Smooth muscle cell (in vitro differentiated cells): ENCODE results near the gene TECTB. TPM values are rescaled to one million over a fixed set of nuclear protein-coding genes. Genes with fewer than 3 reads are reported as not detected.

Source experiments
- DNase-seq: peaks from one replicate; lab custom pipeline; 2025; ENCODE audit not compliant: unreplicated experiment; lab: John Stamatoyannopoulos, UW
- H2AFZ ChIP-seq: fragments of 200-600 bp; sonication (generic); 2 replicates; pipeline ENCODE4 v1.6.0; 2016; ENCODE audit warnings: antibody characterized with exemption, low read depth, mild to moderate bottlenecking
- H3F3A ChIP-seq: fragments of 200-600 bp; sonication (generic); 2 replicates; pipeline ENCODE4 v1.6.0; 2017; ENCODE audit warnings: antibody characterized with exemption, low read depth
- H3K27ac ChIP-seq: fragments of 200-600 bp; sonication (generic); 2 replicates; pipeline ENCODE4 v1.5.1; 2016; ENCODE audit warnings: low read depth, mild to moderate bottlenecking
- H3K27me3 ChIP-seq: fragments of 200-600 bp; sonication (generic); 2 replicates; pipeline ENCODE4 v1.6.1; 2016; ENCODE audit warnings: low read depth, mild to moderate bottlenecking
- H3K36me3 ChIP-seq: fragments of 200-600 bp; sonication (generic); 2 replicates; pipeline ENCODE4 v1.5.1; 2016; ENCODE audit warnings: low read depth
- H3K4me1 ChIP-seq: fragments of 200-600 bp; sonication (generic); 2 replicates; pipeline ENCODE4 v1.5.1; 2016; ENCODE audit warnings: low read depth
- H3K4me2 ChIP-seq: fragments of 200-600 bp; sonication (generic); 2 replicates; pipeline ENCODE4 v1.6.0; 2016; ENCODE audit warnings: mild to moderate bottlenecking
- H3K4me3 ChIP-seq: fragments of 200-600 bp; sonication (generic); 2 replicates; pipeline ENCODE4 v1.5.1; 2016; ENCODE audit warnings: mild to moderate bottlenecking
- H3K79me2 ChIP-seq: fragments of 200-600 bp; sonication (generic); 2 replicates; pipeline ENCODE4 v1.6.0; 2016; ENCODE audit warnings: low read depth, mild to moderate bottlenecking
- H3K9ac ChIP-seq: fragments of 200-600 bp; sonication (generic); 2 replicates; pipeline ENCODE4 v1.6.0; 2016; ENCODE audit warnings: low read depth
- H3K9me3 ChIP-seq: fragments of 200-600 bp; sonication (generic); replicated peaks from 2 replicates; pipeline ENCODE4 v1.5.1; 2016; ENCODE audit warnings: low read depth
- H4K20me1 ChIP-seq: fragments of 200-600 bp; sonication (generic); 2 replicates; pipeline ENCODE4 v1.6.0; 2016; ENCODE audit warnings: low read depth
- CTCF ChIP-seq: fragments of 200-600 bp; sonication (generic); IDR thresholded peaks from 2 replicates; pipeline ENCODE4 v1.5.1; 2017; ENCODE audit warnings: borderline replicate concordance, mild to moderate bottlenecking, antibody characterized with exemption; ENCODE audit not compliant: insufficient read depth, poor library complexity, severe bottlenecking
- WGBS: methylation state at CpG from one replicate; pipeline ENCODE4 v1.1.7; 2016; ENCODE audit warnings: low lambda C conversion rate; 5-methylcytosine and 5-hydroxymethylcytosine counted together
- polyA plus RNA-seq: library from polyadenylated mRNA; unstranded; fragments of >200 nt; fragmentation: Nextera tagmentation; extraction: Ambion mirVana; gene quantifications from 2 replicates; pipeline ENCODE4 v1.2.1, GENCODE V29; 2016
- total RNA-seq: library from RNA; depleted of rRNA; stranded (reverse); fragments of >200 nt; gene quantifications from 2 replicates; pipeline ENCODE4 v1.2.3, GENCODE V29; 2014

TECTB gene
- total and polyA plus RNA-seq, 2 experiments from 2014 or later: not detected

GRCh38 chr10:112289373-112290053 lies 6.3 kb downstream of the TECTB start:
- no peaks in the 10 kb centered on the region for H3F3A ChIP-seq
- no peaks in the 10 kb centered on the region for H3K36me3 ChIP-seq
- H3K9me3 ChIP-seq: no peaks in the 10 kb centered on the region
- no peak overlapping the region for H2AFZ ChIP-seq
- H3K27ac ChIP-seq: no peak overlapping the region
- no peak for TF ChIP-seq CTCF
- DNase-seq: no peak
- no peaks in the 10 kb centered on the region for H4K20me1 ChIP-seq
- H3K9ac ChIP-seq: no peak overlapping the region
- no peak overlapping the region for H3K4me2 ChIP-seq
- H3K27me3 ChIP-seq: no peaks in the 10 kb centered on the region
- no peak overlapping the region for H3K4me3 ChIP-seq
- H3K79me2 ChIP-seq: no peaks in the 10 kb centered on the region
- H3K4me1 ChIP-seq: peaks cover 3% of the 10 kb centered on the region
- WGBS: 92% methylated on average over 7 of the region's 7 CpGs

- H4K20me1 ChIP-seq: no peaks in the 10 kb centered on the region
- H2AFZ ChIP-seq: no peak overlapping the region
- no peaks in the 10 kb centered on the region for H3F3A ChIP-seq
- no peak overlapping the region for H3K4me3 ChIP-seq
- no peaks in the 10 kb centered on the region for H3K9me3 ChIP-seq
- DNase-seq: no peak
- no peaks in the 10 kb centered on the region for H3K36me3 ChIP-seq
- H3K4me2 ChIP-seq: no peak overlapping the region
- TF ChIP-seq CTCF: no peak
- H3K4me1 ChIP-seq: peaks cover 3% of the 10 kb centered on the region
- H3K27me3 ChIP-seq: no peaks in the 10 kb centered on the region
- no peak overlapping the region for H3K27ac ChIP-seq
- no peaks in the 10 kb centered on the region for H3K79me2 ChIP-seq
- WGBS: 95% methylated on average over 2 of the region's 2 CpGs
- no peak overlapping the region for H3K9ac ChIP-seq
These were observed 6.8 kb downstream of the TECTB start for GRCh38 chr10:112290054-112290373.

- Histone ChIP-seq H3K4me1 (no peaks in the 10 kb centered on the region), H4K20me1 (no peaks in the 10 kb centered on the region)
These were observed 11.0 kb downstream of the TECTB start for GRCh38 chr10:112294169-112294568.

More at GRCh38 chr10:112294169-112294568, 11.0 kb downstream of the TECTB start:
- DNase-seq: no peak
- Histone ChIP-seq H3K27ac (no peak overlapping the region), H3K9ac (no peak overlapping the region), H3K79me2 (no peaks in the 10 kb centered on the region), H3K9me3 (no peaks in the 10 kb centered on the region), H3K36me3 (no peaks in the 10 kb centered on the region), H3K27me3 (no peaks in the 10 kb centered on the region), H3F3A (no peaks in the 10 kb centered on the region), H2AFZ (no peak overlapping the region), H3K4me3 (no peak overlapping the region), H3K4me2 (no peak overlapping the region)
- WGBS: 90% methylated on average over 5 of the region's 5 CpGs
- no peak for TF ChIP-seq CTCF
